ENCODE measurements around the gene AFDN. TPM values are rescaled to one million over a fixed set of nuclear protein-coding genes. Genes with fewer than 3 reads are reported as not detected.

The AFDN gene
- total and polyA plus RNA-seq, 10 of the 15 experiments (the other 5 are each of a cell fraction or from before 2014, with no cell fraction given) = 5.7 to 68.2 (median 45.1) TPM

GRCh38 chr6:167933290-167933689 lies 106.6 kb downstream of the AFDN start:
- intact Hi-C loops (cut with micrococcal nuclease; ENCODE audit: unreplicated experiment) (no loop called here), in situ Hi-C loops (cut with MboI) (no loop called here)
- H3K9ac ChIP-seq (ENCODE audit: control insufficient read depth, insufficient read depth, low read length) = no peak overlapping the region
- ChIA-PET CTCF (interaction anchor here (0.9 to 1.0 kb wide), 2 partner anchors 12 to 34 kb away, joined by 3 read pairs; no protein-coding TSS in a partner anchor), RAD21 (ENCODE audit: unreplicated experiment) (no interaction called here), SMC1A (ENCODE audit: uncharacterized antibody, unreplicated experiment) (interaction anchor here (0.9 to 1.0 kb wide), 2 partner anchors 16 kb away, joined by 3 read pairs; no protein-coding TSS in a partner anchor), POLR2A (no interaction called here)
- DNase-seq (ENCODE audit: low read depth, low spot score) (no peak), ATAC-seq (peak; percentile 60), FAIRE-seq (no peak)
- no peak overlapping the region for H3K4me2 ChIP-seq (ENCODE audit: control insufficient read depth, insufficient read depth)
- H3K27ac ChIP-seq (ENCODE audit: control insufficient read depth, insufficient read depth) = no peak overlapping the region
- H3K9me3 ChIP-seq (replicated peaks; ENCODE audit: control insufficient read depth, insufficient read depth, low read length) = no peaks in the 10 kb centered on the region
- H3K27me3 ChIP-seq (replicated peaks in 1 of 2; ENCODE audit: control insufficient read depth in 2 of 2, insufficient read depth in 2 of 2, low read length in 1 of 2) = no peaks in the 10 kb centered on the region
- no peaks in the 10 kb centered on the region for H3K4me1 ChIP-seq (ENCODE audit: control insufficient read depth, insufficient read depth, low read length)
- H3K4me3 ChIP-seq = no peak overlapping the region
- no peaks in the 10 kb centered on the region for H4K20me1 ChIP-seq (ENCODE audit: control insufficient read depth, insufficient read depth)
- H3K36me3 ChIP-seq (ENCODE audit: control insufficient read depth in 2 of 2, insufficient read depth in 2 of 2, low read length in 1 of 2) = peaks cover 3 to 5% of the 10 kb centered on the region in 2 experiments; a peak in 3 of 4 replicates
- no peak for TF ChIP-seq FOXK2 (IDR thresholded peaks at IDR 0.05)
- no peak for TF ChIP-seq TARDBP (IDR thresholded peaks at IDR 0.05; ENCODE audit: borderline replicate concordance)
- TF ChIP-seq CHD1 (IDR thresholded peaks at IDR 0.05; ENCODE audit: low read depth, low read length) = no peak
- TF ChIP-seq E2F4 (IDR thresholded peaks at IDR 0.05; ENCODE audit: low read depth, low read length) = no peak
- no peak for TF ChIP-seq SUZ12 (IDR thresholded peaks at IDR 0.05; ENCODE audit: unreplicated experiment)
- TF ChIP-seq HCFC1 (IDR thresholded peaks at IDR 0.05; ENCODE audit: low read length) = no peak
- TF ChIP-seq POLR2A (IDR thresholded peaks at IDR 0.05; ENCODE audit: low read depth, low read length) = no peak
- no peak for TF ChIP-seq ZNF274 (IDR thresholded peaks at IDR 0.05; ENCODE audit: insufficient read depth, insufficient read length)
- TF ChIP-seq BCL3 (IDR thresholded peaks at IDR 0.05; ENCODE audit: borderline replicate concordance, insufficient read depth, low read depth, low read length, poor library complexity, severe bottlenecking) = no peak
- no peak for TF ChIP-seq BCL11A (IDR thresholded peaks at IDR 0.05; ENCODE audit: low read depth, low read length)
- TF ChIP-seq CTCF (IDR thresholded peaks at IDR 0.05 in 2 of 3, conservative IDR thresholded peaks at IDR 0.05 in 1 of 3; ENCODE audit: control insufficient read depth in 2 of 3, extremely low read depth in 1 of 3, insufficient read depth in 1 of 3, low read depth in 3 of 3, low read length in 3 of 3) = no peak
- no peak for TF ChIP-seq PRDM15 (CRISPR knock-in tag; IDR thresholded peaks at IDR 0.05)
- no peak for TF ChIP-seq HDAC2 (IDR thresholded peaks at IDR 0.05)
- no peak for TF ChIP-seq EGR1 (IDR thresholded peaks at IDR 0.05; ENCODE audit: borderline replicate concordance in 1 of 2, low read depth in 2 of 2, low read length in 2 of 2)
- no peak for TF ChIP-seq YBX1 (IDR thresholded peaks at IDR 0.05)
- no peak for TF ChIP-seq WRNIP1 (IDR thresholded peaks at IDR 0.05; ENCODE audit: borderline replicate concordance, low read depth, low read length)
- TF ChIP-seq CBX5 (IDR thresholded peaks at IDR 0.05; ENCODE audit: low read depth) = no peak
- no peak for TF ChIP-seq STAT1 (conservative IDR thresholded peaks at IDR 0.05)
- TF ChIP-seq JUNB (IDR thresholded peaks at IDR 0.05) = no peak
- 30% methylated on average over 3 of the region's 3 CpGs for WGBS (ENCODE audit: insufficient coverage, insufficient replicate concordance, low lambda C conversion rate, missing lambda C conversion rate)
- no TSS peak for BruUV-seq (replicated peaks)
- no peak overlapping the region for H2AFZ ChIP-seq (ENCODE audit: control insufficient read depth, low read depth, low read length)
- no peaks in the 10 kb centered on the region for H3K79me2 ChIP-seq (ENCODE audit: control insufficient read depth, insufficient read depth, low read length)

All from GM12878 (cell line).